GM21528 (cell line): ENCODE measurements around the gene CLPTM1.
A peak's percentile ranks its signal among the peaks of the same experiment; 100 is the strongest.
"Not testable (repeated sequence)": the region's sequence is repeated elsewhere in the genome, so short reads cannot be mapped to it uniquely, and the experiment has no call there.

Experiments used
- ATAC-seq: cut with Tn5 transposase; IDR thresholded peaks from one replicate; pipeline ENCODE4 v1.9.1; 2021; ENCODE audit warnings: mild to moderate bottlenecking, moderate library complexity; ENCODE audit not compliant: unreplicated experiment, low FRiP score

CLPTM1 gene

GRCh38 chr19:44972802-44973201 lies 17.6 kb downstream of the CLPTM1 start:
- ATAC-seq = no peak

GRCh38 chr19:44973982-44974735 lies 19.0 kb downstream of the CLPTM1 start:
- ATAC-seq = no peak

GRCh38 chr19:44974857-44975256 lies 19.7 kb downstream of the CLPTM1 start:
- no peak for ATAC-seq

- no peak for ATAC-seq
These were observed 20.3 kb downstream of the CLPTM1 start for GRCh38 chr19:44975444-44975843.

- no peak for ATAC-seq
These were observed 28.8 kb downstream of the CLPTM1 start for GRCh38 chr19:44984005-44984404.

- ATAC-seq = no peak
These were observed 30.3 kb downstream of the CLPTM1 start for GRCh38 chr19:44985445-44985844.

- no peak for ATAC-seq
These were observed 31.2 kb downstream of the CLPTM1 start for GRCh38 chr19:44986389-44986788.

- no peak for ATAC-seq
These were observed 32.0 kb downstream of the CLPTM1 start for GRCh38 chr19:44987148-44987675.

GRCh38 chr19:44988273-44988672 lies 33.1 kb downstream of the CLPTM1 start:
- no peak for ATAC-seq

- no peak for ATAC-seq
These were observed 33.8 kb downstream of the CLPTM1 start for GRCh38 chr19:44988896-44989556.

GRCh38 chr19:44990459-44990858 lies 35.3 kb downstream of the CLPTM1 start:
- no peak for ATAC-seq

- ATAC-seq = no peak
These were observed 35.8 kb downstream of the CLPTM1 start for GRCh38 chr19:44990966-44991365.

- ATAC-seq = no peak
These were observed 37.4 kb downstream of the CLPTM1 start for GRCh38 chr19:44992336-44993163.

GRCh38 chr19:44993526-44993925 lies 38.3 kb downstream of the CLPTM1 start:
- no peak for ATAC-seq

GRCh38 chr19:44993926-44994537 lies 38.9 kb downstream of the CLPTM1 start:
- ATAC-seq = no peak

GRCh38 chr19:44998025-44998424 lies 42.8 kb downstream of the CLPTM1 start:
- ATAC-seq = no peak

GRCh38 chr19:44999131-44999925 lies 44.1 kb downstream of the CLPTM1 start:
- not testable (repeated sequence) for ATAC-seq

- not testable (repeated sequence) for ATAC-seq
These were observed 45.5 kb downstream of the CLPTM1 start for GRCh38 chr19:45000665-45001064.

GRCh38 chr19:45001087-45001739 lies 46.0 kb downstream of the CLPTM1 start, which contains the start of gene RELB:
Gene RELB (plus strand): TSS chr19:45001464. CDS start chr19:45001580, 116 bp downstream.
- ATAC-seq = peak; percentile 49
